Endothelial cell of umbilical vein (primary cell): ENCODE data around the gene RLN1. TPM values are rescaled to one million over a fixed set of nuclear protein-coding genes. Genes with fewer than 3 reads are reported as not detected.

Source experiments
- BruUV-seq: library from RNA; stranded (reverse); fragments of 400-500 nt; replicated peaks from 2 replicates; lab custom pipeline; 2021; lab: Mats Ljungman, UMichigan
- CTCF ChIA-PET: fragments of 300-600, 350-600 bp; sonication (Branson Sonifier 250); formaldehyde crosslinking; loops from one replicate; lab custom pipeline; 2021; ENCODE audit warnings: antibody characterized with exemption, inconsistent platforms; lab: Charles Lee
- POLR2A ChIA-PET: fragments of 300-600, 350-600 bp; sonication (Branson Sonifier 250); formaldehyde crosslinking; loops from one replicate; lab custom pipeline; 2021; ENCODE audit warnings: antibody characterized with exemption, inconsistent platforms; lab: Charles Lee
- DNase-seq: peaks from one replicate; pipeline ENCODE4 v3.0.0-alpha.2; 2011; ENCODE audit warnings: low read depth, low spot score
- FAIRE-seq: peaks from 2 replicates; lab custom pipeline; 2011; peaks lifted over from hg19 to GRCh38; lab: Jason Lieb, UNC
- H2AFZ ChIP-seq: 2 replicates; pipeline ENCODE4 v1.6.0; 2012; ENCODE audit warnings: low read depth, low read length, control low read depth, inconsistent platforms
- H3K27ac ChIP-seq: 2 replicates; pipeline ENCODE4 v1.5.1; 2011; ENCODE audit warnings: low read depth, mild to moderate bottlenecking, control low read depth, low read length, moderate library complexity; ENCODE audit not compliant: insufficient read depth
- H3K27me3 ChIP-seq, 2 experiments: 2 replicates each; pipeline versions ENCODE4 v1.6.0 to v1.6.1; 2011; ENCODE audit warnings: low read length in 2 of 2, mixed read lengths in 1 of 2; ENCODE audit not compliant: control insufficient read depth in 2 of 2, insufficient read depth in 2 of 2
- H3K36me3 ChIP-seq, 2 experiments: 2 replicates in 1 of 2; 3 replicates in 1 of 2; pipeline ENCODE4 v1.5.1; 2011; ENCODE audit warnings: low read length in 2 of 2, mild to moderate bottlenecking in 1 of 2, moderate library complexity in 1 of 2; ENCODE audit not compliant: control insufficient read depth in 2 of 2, insufficient read depth in 2 of 2; ENCODE audit errors: extremely low read depth in 1 of 2
- H3K4me1 ChIP-seq: 3 replicates; pipeline ENCODE4 v1.5.1; 2011; ENCODE audit warnings: mild to moderate bottlenecking, low read length; ENCODE audit not compliant: control insufficient read depth, insufficient read depth; ENCODE audit errors: extremely low read depth
- H3K4me2 ChIP-seq: 2 replicates; pipeline ENCODE4 v1.6.1; 2011; ENCODE audit warnings: low read length, control low read depth, mixed read lengths; ENCODE audit not compliant: insufficient read depth
- H3K4me3 ChIP-seq, 3 experiments: fragments of 200-600 bp in 1 of 3; sonication (generic), shearing (Covaris generic) in 1 of 3; replicated peaks in 1 of 3; 2 replicates each; pipeline ENCODE4 v1.5.1; 2011 to 2016; ENCODE audit warnings: control low read depth in 3 of 3, low read length in 3 of 3, mild to moderate bottlenecking in 2 of 3, inconsistent platforms in 1 of 3, low read depth in 1 of 3, moderate library complexity in 1 of 3; ENCODE audit not compliant: insufficient read depth in 1 of 3
- H3K79me2 ChIP-seq: 2 replicates; pipeline ENCODE4 v1.6.0; 2012; ENCODE audit warnings: low read length, inconsistent platforms; ENCODE audit not compliant: control insufficient read depth, insufficient read depth
- H3K9ac ChIP-seq: replicated peaks from 2 replicates; pipeline ENCODE3; 2011; ENCODE audit warnings: low read length, control low read depth; ENCODE audit not compliant: insufficient read depth; ENCODE audit errors: extremely low read depth
- H3K9me1 ChIP-seq: replicated peaks from 3 replicates; pipeline ENCODE4 v1.6.0; 2011; ENCODE audit warnings: mild to moderate bottlenecking, low read length; ENCODE audit not compliant: control insufficient read depth, insufficient read depth; ENCODE audit errors: extremely low read depth
- H3K9me3 ChIP-seq: replicated peaks from 2 replicates; pipeline ENCODE4 v1.5.1; 2012; ENCODE audit warnings: low read length, inconsistent platforms; ENCODE audit not compliant: control insufficient read depth, insufficient read depth
- H4K20me1 ChIP-seq: replicated peaks from 2 replicates; pipeline ENCODE3; 2011; ENCODE audit warnings: mild to moderate bottlenecking, low read length; ENCODE audit not compliant: control insufficient read depth, insufficient read depth; ENCODE audit errors: extremely low read depth
- CTCF ChIP-seq, 2 donors: IDR thresholded peaks; 1 replicate in 1 of 2; 2 replicates in 1 of 2; pipeline ENCODE4 v1.5.1; 2011; ENCODE audit warnings: low read length in 2 of 2, mild to moderate bottlenecking in 2 of 2, moderate library complexity in 2 of 2, control low read depth in 1 of 2, inconsistent platforms in 1 of 2, low read depth in 1 of 2; ENCODE audit not compliant: insufficient read depth in 1 of 2; ENCODE audit errors: extremely low read depth in 1 of 2
- EZH2 ChIP-seq: IDR thresholded peaks from 2 replicates; pipeline ENCODE4 v1.6.1; 2012; ENCODE audit warnings: borderline replicate concordance, low read depth, mild to moderate bottlenecking, moderate library complexity, low read length, inconsistent platforms; ENCODE audit not compliant: severe bottlenecking
- FOS ChIP-seq: IDR thresholded peaks from 2 replicates; pipeline ENCODE4 v1.6.1; 2011; ENCODE audit warnings: mild to moderate bottlenecking, low read length, moderate library complexity, borderline replicate concordance; ENCODE audit not compliant: insufficient read depth
- GATA2 ChIP-seq: IDR thresholded peaks from 2 replicates; pipeline ENCODE4 v1.7.0; 2011; ENCODE audit warnings: low read depth, mild to moderate bottlenecking, moderate library complexity, mixed read lengths, low read length; ENCODE audit not compliant: insufficient read length, insufficient read depth
- JUN ChIP-seq: IDR thresholded peaks from 2 replicates; pipeline ENCODE4 v1.6.1; 2011; ENCODE audit warnings: borderline replicate concordance, low read depth; ENCODE audit not compliant: insufficient read length, insufficient read depth
- MAX ChIP-seq: IDR thresholded peaks from 2 replicates; pipeline ENCODE4 v1.6.1; 2011; ENCODE audit not compliant: insufficient read depth, insufficient read length
- MYC ChIP-seq: IDR thresholded peaks from one replicate; pipeline ENCODE4 v1.6.1; 2011; ENCODE audit warnings: mild to moderate bottlenecking, low read depth, low read length
- POLR2A ChIP-seq: IDR thresholded peaks from 2 replicates; pipeline ENCODE4 v1.6.1; 2012; ENCODE audit warnings: low read depth, mild to moderate bottlenecking, control low read depth, low read length
- POLR2AphosphoS5 ChIP-seq: IDR thresholded peaks from 2 replicates; pipeline ENCODE4 v1.6.1; 2012; ENCODE audit warnings: low read depth, mild to moderate bottlenecking, control low read depth, low read length, moderate library complexity; ENCODE audit not compliant: insufficient read depth
- dilution Hi-C: fragments of 300-500 bp; cut with MboI; formaldehyde crosslinking; loops from one replicate; pipeline ENCODE4 v1.15.0; 2019; ENCODE audit warnings: low sequenced_read_pairs; ENCODE audit not compliant: extremely low pct_ligation_motif_present
- intact Hi-C: fragments of 100-400 bp; cut with micrococcal nuclease; formaldehyde crosslinking; loops from one replicate; pipeline ENCODE4 v1.10.0; 2022
- polyA plus RNA-seq, 4 experiments: library from polyadenylated mRNA; depleted of rRNA in 3 of 4; stranded (reverse) in 3 of 4; unstranded in 1 of 4; fragments of >200 nt; gene quantifications; 2 replicates each; pipeline versions ENCODE4 v1.2.1 to v1.2.3, GENCODE V29; 2011 to 2012; ENCODE audit warnings: missing spikeins in 1 of 4
- total RNA-seq: library from RNA; stranded (reverse); gene quantifications from 2 replicates; pipeline ENCODE4 v1.2.3, GENCODE V29; 2021

The RLN1 gene
- total and polyA plus RNA-seq, 2 donors (not counting 3 experiments of a cell fraction or from before 2014, with no cell fraction given): not detected

GRCh38 chr9:5357431-5358105, 17.9 kb upstream of the RLN1 start:
- no peaks in the 10 kb centered on the region for H3K9me1 ChIP-seq
- H3K9me3 ChIP-seq: no peaks in the 10 kb centered on the region
- TF ChIP-seq FOS: no peak
- TF ChIP-seq POLR2AphosphoS5: no peak
- no peak for TF ChIP-seq CTCF (IDR thresholded peaks at IDR 0.05; ENCODE audit: extremely low read depth in 1 of 2, insufficient read depth in 1 of 2, low read depth in 1 of 2, low read length in 2 of 2)
- TF ChIP-seq MAX: no peak
- no peak for TF ChIP-seq GATA2
- no peak for TF ChIP-seq EZH2
- TF ChIP-seq MYC: no peak
- no peak for TF ChIP-seq JUN
- TF ChIP-seq POLR2A: no peak
- CTCF ChIA-PET: interaction anchor here (1.7 kb wide), 1 partner anchor 172 kb away, joined by 7 read pairs; no protein-coding TSS in a partner anchor
- H3K4me2 ChIP-seq: no peak overlapping the region
- no peaks in the 10 kb centered on the region for H3K79me2 ChIP-seq
- H3K4me1 ChIP-seq: no peaks in the 10 kb centered on the region
- H3K9ac ChIP-seq: no peak overlapping the region
- H3K4me3 ChIP-seq: no peak overlapping the region
- dilution Hi-C loops: no loop called here
- H4K20me1 ChIP-seq: no peaks in the 10 kb centered on the region
- POLR2A ChIA-PET: no interaction called here
- DNase-seq (no peak), FAIRE-seq (no peak)
- H3K27ac ChIP-seq: no peak overlapping the region
- intact Hi-C loops: no loop called here
- H2AFZ ChIP-seq: no peak overlapping the region
- no peaks in the 10 kb centered on the region for H3K27me3 ChIP-seq
- H3K36me3 ChIP-seq: no peaks in the 10 kb centered on the region
- no TSS peak for BruUV-seq
